ENCODE measurements around the gene PFDN6.
A peak's percentile ranks its signal among the peaks of the same experiment; 100 is the strongest.

PFDN6 gene

DNA sequence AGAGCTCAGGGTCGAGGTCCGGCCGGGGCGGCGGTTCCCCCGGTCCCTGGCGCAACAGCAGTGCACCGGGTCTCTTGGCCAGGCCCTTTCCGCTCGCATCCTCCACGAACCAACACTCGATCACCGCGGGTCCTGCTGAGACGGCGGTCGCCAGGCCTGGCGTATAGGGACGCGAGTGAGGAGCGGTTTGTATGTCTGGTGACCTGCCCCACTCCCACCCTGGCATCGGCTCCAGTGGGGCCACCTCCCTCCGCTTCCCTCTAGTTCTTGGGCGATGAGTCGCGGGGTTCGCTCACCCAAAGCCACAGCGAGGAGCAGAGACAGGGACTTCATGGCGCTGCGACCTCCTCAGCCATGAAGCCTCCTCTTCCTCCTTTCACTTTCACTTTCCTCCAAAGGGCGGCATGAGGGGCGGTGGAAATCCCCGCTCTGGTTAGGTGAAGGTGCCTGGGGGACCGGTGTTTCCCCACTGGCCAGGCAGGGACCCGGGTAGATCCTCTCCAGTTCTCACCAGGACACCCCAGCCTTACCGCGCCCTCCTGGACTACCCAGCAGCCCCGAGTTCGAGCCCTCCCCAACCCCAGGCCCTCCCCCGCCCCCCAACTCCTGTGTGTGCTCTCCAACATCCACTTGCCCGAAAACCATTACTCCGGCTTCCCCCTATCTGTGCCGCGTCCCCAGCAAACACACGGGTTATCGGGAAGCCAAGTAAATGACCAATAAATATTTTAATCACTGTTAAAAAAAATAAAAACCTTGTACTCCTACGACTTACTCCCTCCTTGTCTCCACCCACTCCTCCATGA is 24.5 kb downstream of the PFDN6 start, which contains the start of gene TAPBP:
TSS of gene TAPBP (minus strand) at position 370 of the 806 bp plus-strand sequence. CDS start at position 333, 37 bp downstream.
- H3K4me1 ChIP-seq = peaks cover 3% of the 10 kb centered on the region; the same call in 1 of the 2 replicates
- no peaks in the 10 kb centered on the region for H3K9me3 ChIP-seq
- H3K27me3 ChIP-seq = no peaks in the 10 kb centered on the region
- peaks cover 4% of the 10 kb centered on the region for H3K36me3 ChIP-seq
- peak; percentile 62 for DNase-seq
- H3K4me3 ChIP-seq (ENCODE audit: low read depth, low read length) = peak within 1 kb of the TSS; percentile 91
- TF ChIP-seq, protein P1, sequence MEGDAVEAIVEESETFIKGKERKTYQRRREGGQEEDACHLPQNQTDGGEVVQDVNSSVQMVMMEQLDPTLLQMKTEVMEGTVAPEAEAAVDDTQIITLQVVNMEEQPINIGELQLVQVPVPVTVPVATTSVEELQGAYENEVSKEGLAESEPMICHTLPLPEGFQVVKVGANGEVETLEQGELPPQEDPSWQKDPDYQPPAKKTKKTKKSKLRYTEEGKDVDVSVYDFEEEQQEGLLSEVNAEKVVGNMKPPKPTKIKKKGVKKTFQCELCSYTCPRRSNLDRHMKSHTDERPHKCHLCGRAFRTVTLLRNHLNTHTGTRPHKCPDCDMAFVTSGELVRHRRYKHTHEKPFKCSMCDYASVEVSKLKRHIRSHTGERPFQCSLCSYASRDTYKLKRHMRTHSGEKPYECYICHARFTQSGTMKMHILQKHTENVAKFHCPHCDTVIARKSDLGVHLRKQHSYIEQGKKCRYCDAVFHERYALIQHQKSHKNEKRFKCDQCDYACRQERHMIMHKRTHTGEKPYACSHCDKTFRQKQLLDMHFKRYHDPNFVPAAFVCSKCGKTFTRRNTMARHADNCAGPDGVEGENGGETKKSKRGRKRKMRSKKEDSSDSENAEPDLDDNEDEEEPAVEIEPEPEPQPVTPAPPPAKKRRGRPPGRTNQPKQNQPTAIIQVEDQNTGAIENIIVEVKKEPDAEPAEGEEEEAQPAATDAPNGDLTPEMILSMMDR (IDR thresholded peaks at IDR 0.05; ENCODE audit: low read depth, low read length) = no peak

DNA sequence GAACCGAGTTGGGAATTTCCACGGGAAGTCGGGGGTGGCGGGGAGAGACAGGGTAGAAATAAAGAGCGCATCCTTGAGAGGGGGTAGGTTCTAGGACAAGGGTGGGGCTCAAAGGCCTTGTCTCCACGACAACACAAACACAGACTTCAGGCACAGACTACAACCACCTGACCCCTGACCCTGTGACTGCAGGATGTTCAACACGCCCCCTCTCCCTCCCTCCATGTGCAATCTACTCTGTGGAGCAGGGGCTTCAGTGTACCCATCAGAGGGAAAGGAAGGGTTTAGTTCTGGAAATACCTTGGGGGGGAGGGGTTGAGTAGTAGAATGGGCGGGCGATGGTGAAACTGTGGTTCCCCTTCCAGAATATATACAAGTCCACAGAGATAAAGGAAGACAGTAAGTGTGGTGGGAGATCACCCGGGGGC is 25.1 kb downstream of the PFDN6 start:
- TF ChIP-seq, protein P1 (IDR thresholded peaks at IDR 0.05; ENCODE audit: low read depth, low read length) = no peak
- Histone ChIP-seq H3K9me3 (no peaks in the 10 kb centered on the region), H3K4me3 (ENCODE audit: low read depth, low read length) (peak overlapping the region; percentile 91), H3K36me3 (peaks cover 10% of the 10 kb centered on the region), H3K27me3 (no peaks in the 10 kb centered on the region), H3K4me1 (peaks cover 3% of the 10 kb centered on the region; the same call in 1 of the 2 replicates)
- DNase-seq = no peak

DNA sequence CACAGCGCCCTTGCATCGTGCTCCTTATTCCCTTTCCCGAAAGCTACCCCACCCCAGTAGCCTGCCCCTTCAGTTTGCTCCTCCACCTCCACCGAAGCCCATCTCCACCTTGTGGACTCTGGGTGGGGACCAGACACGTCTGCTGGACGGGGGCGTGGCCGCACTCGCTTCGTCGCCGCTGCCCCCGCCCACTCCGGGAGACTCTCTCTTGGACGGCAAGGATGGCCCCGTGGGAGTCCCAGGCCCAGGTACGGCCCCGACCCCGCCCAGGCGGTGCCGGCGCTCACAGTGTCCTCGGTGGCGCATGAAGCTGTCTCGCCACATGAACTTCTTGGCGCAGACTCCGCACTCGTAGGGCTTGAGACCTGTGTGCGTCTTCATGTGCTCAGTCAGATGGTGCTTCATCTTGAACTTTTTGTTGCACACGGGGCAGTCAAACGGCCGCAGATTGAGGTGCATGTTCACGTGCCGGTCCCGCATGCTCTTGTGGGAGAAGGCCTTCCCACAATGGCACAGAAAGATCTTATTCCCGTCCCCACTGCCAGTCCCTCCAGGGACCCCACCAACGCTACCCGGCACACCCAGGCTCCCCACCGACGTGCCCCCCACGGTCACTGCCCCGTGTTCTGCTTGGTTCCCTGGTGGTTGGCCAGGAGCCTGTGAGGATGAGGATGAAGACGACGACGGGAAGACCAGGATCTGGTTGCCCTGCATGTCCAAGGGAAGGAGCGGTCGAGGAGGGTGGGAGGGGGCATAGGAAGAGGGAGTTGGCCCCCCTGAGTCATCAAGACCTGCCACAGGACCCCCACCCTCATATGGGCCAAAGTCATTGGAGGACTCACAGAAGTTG is 25.8 kb downstream of the PFDN6 start:
- TF ChIP-seq, protein P1 (IDR thresholded peaks at IDR 0.05; ENCODE audit: low read depth, low read length) = no peak

DNA sequence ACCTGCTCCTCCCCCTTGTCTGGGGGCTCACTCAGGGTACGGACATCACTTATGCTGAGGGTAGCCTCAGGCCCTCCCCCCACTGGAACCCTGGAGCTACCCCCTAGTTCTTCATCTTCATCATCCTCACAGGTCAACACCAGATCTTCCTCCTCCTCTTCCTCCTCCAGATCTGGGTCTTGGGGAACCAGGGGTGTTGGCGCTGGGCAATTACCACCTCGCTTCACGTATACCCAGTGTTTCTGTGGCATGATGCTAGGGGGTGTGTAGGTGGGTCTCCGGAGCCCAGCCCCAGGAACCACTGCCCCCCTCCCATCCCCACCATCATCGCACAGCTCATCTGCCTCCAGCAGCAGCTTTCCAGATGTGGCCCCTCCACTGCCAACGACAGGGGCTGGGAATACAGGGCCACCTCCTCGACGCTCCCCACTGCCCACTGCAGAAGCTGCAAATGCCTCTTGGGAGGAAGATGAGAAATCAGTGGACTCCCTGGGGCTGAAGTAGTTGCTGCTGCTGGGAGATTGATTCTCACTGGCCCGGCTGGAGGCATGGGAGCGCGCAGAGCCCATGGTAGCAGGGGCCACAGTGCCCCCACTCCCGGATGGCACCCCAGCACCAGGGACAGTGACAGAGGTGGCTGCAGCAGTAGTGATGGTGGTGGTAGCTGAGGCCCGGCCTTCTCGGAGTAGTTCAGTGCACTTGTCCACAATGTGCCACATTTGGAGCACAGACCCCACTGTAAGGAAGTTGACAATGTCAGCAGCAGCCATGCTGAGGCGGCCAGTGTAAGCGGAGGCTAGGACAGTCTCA is 26.6 kb downstream of the PFDN6 start:
- peaks cover 3% of the 10 kb centered on the region; the same call in 1 of the 2 replicates for H3K4me1 ChIP-seq
- no peak for DNase-seq
- peaks cover 25% of the 10 kb centered on the region for H3K36me3 ChIP-seq
- H3K27me3 ChIP-seq = no peaks in the 10 kb centered on the region
- no peak overlapping the region for H3K4me3 ChIP-seq (ENCODE audit: low read depth, low read length)
- TF ChIP-seq, protein P1 (IDR thresholded peaks at IDR 0.05; ENCODE audit: low read depth, low read length) = no peak
- H3K9me3 ChIP-seq = no peaks in the 10 kb centered on the region

More for the DNA sequence above, 25.8 kb downstream of the PFDN6 start:
- peaks cover 17% of the 10 kb centered on the region for H3K36me3 ChIP-seq
- DNase-seq = no peak
- peaks cover 3% of the 10 kb centered on the region; the same call in 1 of the 2 replicates for H3K4me1 ChIP-seq
- H3K27me3 ChIP-seq = no peaks in the 10 kb centered on the region
- no peak overlapping the region for H3K4me3 ChIP-seq (ENCODE audit: low read depth, low read length)
- no peaks in the 10 kb centered on the region for H3K9me3 ChIP-seq

DNA sequence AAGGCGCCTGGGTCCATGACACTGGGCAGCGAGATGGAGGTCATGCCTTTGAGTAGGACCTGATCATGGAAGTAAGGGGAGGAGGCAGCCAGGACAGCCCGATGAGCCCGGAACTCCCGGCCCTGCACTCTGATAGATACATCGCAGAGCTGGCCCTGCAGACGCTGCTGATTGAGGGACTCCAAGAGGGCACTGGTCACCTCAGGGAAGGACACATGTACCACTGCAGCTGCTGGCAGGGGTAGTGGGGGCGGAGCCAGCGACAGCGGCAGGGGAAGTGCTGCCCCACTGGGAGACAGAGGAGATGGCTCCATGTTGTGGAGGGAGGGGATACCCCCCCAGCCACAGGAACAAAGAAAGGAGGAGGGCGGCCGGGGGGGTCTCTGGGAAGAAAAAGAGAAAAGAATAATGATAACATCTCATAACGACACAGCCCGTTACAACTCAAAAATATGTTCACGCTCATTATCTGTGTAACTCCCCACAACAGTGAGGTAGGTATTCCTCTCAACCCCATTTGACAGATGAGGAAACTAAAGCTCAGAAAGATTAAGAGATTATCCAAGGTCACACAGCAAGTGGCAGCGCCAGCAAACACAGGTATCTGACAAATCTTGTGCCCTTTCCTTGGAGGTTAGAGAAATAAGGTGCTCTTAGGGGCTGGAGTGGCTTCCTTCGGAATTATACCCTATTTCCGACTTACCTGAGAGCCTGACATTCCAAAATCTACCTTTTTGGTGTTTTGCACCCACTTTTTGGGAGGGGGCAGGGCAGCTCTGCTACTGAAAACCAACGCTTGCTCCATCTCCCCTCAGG is 27.4 kb downstream of the PFDN6 start:
- peaks cover 3% of the 10 kb centered on the region; the same call in 1 of the 2 replicates for H3K4me1 ChIP-seq
- H3K36me3 ChIP-seq = peaks cover 30% of the 10 kb centered on the region
- no peak for DNase-seq
- H3K4me3 ChIP-seq (ENCODE audit: low read depth, low read length) = peak overlapping the region; percentile 36
- H3K9me3 ChIP-seq = no peaks in the 10 kb centered on the region
- no peaks in the 10 kb centered on the region for H3K27me3 ChIP-seq
- TF ChIP-seq, protein P1 (IDR thresholded peaks at IDR 0.05; ENCODE audit: low read depth, low read length) = no peak
